HL-60 (cell line): ENCODE data around the gene RAB3C.

Experiments
- DNase-seq, 2 experiments: peaks; one replicate each; pipeline ENCODE4 v3.0.0-alpha.2; 2010 to 2020; ENCODE audit warnings: low read depth in 1 of 2, low spot score in 1 of 2
- H3K27ac ChIP-seq: fragments of 250-450 bp; sonication (Bioruptor Pico); replicated peaks from 2 replicates; pipeline ENCODE4 v1.5.1; 2020; ENCODE audit warnings: mild to moderate bottlenecking, moderate library complexity
- H3K27me3 ChIP-seq: fragments of 250-450 bp; sonication (Bioruptor Pico); 2 replicates; pipeline ENCODE4 v1.5.1; 2021; ENCODE audit warnings: mild to moderate bottlenecking, moderate library complexity; ENCODE audit not compliant: insufficient read depth, poor library complexity, severe bottlenecking
- H3K4me3 ChIP-seq: replicated peaks from 2 replicates; pipeline ENCODE4 v1.5.1; 2011; ENCODE audit warnings: mild to moderate bottlenecking, control low read depth, low read length; ENCODE audit not compliant: insufficient read depth
- GABPA ChIP-seq: IDR thresholded peaks from 2 replicates; pipeline ENCODE4 v1.6.1; 2012; ENCODE audit warnings: low read depth
- POLR2AphosphoS5 ChIP-seq: IDR thresholded peaks from 2 replicates; pipeline ENCODE4 v1.6.1; 2012; ENCODE audit warnings: low read depth
- SPI1 ChIP-seq: IDR thresholded peaks from 2 replicates; pipeline ENCODE4 v1.6.1; 2012; ENCODE audit warnings: low read depth, mild to moderate bottlenecking, borderline replicate concordance
- TF ChIP-seq, protein P1 (sequence below): IDR thresholded peaks from one replicate; pipeline ENCODE4 v1.5.1; 2011; ENCODE audit warnings: low read length, control low read depth, inconsistent platforms; ENCODE audit not compliant: insufficient read depth
- TF ChIP-seq, protein P2 (sequence below): IDR thresholded peaks from 2 replicates; pipeline ENCODE4 v1.6.1; 2012; ENCODE audit warnings: low read depth; ENCODE audit not compliant: insufficient replicate concordance

Gene RAB3C

DNA sequence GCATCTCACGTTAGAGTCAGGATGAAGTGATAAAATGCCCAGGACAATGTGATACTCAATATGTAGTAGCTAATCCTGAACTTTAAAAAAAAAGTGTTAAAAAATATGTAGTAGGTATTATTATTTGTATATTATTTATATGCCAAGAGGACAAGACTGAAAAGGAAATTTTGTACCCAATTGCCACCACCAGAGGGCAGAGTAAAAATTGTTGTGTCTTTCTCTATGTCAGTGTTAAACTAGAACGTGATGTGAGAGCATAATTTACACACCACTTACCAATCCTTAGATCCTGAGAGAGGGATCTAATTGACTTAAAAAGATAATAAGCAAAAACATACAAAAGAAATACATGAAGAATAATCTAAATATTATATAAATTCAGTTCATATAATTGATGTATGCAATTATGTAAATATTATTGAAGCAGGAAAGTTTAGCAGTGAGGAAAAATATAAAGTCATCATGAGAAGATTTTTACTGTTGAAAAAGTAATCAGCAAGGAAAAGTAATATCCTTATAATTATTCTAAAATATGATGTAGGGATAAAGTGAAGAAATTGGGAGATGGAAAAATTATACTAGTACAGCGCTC, 288.9 kb downstream of the RAB3C start:
- peak in 1 of 2 experiments; percentile 16 for DNase-seq
- TF ChIP-seq SPI1, result no peak
- TF ChIP-seq, protein P1, sequence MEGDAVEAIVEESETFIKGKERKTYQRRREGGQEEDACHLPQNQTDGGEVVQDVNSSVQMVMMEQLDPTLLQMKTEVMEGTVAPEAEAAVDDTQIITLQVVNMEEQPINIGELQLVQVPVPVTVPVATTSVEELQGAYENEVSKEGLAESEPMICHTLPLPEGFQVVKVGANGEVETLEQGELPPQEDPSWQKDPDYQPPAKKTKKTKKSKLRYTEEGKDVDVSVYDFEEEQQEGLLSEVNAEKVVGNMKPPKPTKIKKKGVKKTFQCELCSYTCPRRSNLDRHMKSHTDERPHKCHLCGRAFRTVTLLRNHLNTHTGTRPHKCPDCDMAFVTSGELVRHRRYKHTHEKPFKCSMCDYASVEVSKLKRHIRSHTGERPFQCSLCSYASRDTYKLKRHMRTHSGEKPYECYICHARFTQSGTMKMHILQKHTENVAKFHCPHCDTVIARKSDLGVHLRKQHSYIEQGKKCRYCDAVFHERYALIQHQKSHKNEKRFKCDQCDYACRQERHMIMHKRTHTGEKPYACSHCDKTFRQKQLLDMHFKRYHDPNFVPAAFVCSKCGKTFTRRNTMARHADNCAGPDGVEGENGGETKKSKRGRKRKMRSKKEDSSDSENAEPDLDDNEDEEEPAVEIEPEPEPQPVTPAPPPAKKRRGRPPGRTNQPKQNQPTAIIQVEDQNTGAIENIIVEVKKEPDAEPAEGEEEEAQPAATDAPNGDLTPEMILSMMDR, result no peak
- TF ChIP-seq POLR2AphosphoS5, result no peak
- TF ChIP-seq GABPA, result no peak
- TF ChIP-seq, protein P2, sequence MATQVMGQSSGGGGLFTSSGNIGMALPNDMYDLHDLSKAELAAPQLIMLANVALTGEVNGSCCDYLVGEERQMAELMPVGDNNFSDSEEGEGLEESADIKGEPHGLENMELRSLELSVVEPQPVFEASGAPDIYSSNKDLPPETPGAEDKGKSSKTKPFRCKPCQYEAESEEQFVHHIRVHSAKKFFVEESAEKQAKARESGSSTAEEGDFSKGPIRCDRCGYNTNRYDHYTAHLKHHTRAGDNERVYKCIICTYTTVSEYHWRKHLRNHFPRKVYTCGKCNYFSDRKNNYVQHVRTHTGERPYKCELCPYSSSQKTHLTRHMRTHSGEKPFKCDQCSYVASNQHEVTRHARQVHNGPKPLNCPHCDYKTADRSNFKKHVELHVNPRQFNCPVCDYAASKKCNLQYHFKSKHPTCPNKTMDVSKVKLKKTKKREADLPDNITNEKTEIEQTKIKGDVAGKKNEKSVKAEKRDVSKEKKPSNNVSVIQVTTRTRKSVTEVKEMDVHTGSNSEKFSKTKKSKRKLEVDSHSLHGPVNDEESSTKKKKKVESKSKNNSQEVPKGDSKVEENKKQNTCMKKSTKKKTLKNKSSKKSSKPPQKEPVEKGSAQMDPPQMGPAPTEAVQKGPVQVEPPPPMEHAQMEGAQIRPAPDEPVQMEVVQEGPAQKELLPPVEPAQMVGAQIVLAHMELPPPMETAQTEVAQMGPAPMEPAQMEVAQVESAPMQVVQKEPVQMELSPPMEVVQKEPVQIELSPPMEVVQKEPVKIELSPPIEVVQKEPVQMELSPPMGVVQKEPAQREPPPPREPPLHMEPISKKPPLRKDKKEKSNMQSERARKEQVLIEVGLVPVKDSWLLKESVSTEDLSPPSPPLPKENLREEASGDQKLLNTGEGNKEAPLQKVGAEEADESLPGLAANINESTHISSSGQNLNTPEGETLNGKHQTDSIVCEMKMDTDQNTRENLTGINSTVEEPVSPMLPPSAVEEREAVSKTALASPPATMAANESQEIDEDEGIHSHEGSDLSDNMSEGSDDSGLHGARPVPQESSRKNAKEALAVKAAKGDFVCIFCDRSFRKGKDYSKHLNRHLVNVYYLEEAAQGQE, result no peak
- H3K27me3 ChIP-seq, result no peaks in the 10 kb centered on the region
- no peak overlapping the region for H3K4me3 ChIP-seq
- no peak overlapping the region for H3K27ac ChIP-seq

DNA sequence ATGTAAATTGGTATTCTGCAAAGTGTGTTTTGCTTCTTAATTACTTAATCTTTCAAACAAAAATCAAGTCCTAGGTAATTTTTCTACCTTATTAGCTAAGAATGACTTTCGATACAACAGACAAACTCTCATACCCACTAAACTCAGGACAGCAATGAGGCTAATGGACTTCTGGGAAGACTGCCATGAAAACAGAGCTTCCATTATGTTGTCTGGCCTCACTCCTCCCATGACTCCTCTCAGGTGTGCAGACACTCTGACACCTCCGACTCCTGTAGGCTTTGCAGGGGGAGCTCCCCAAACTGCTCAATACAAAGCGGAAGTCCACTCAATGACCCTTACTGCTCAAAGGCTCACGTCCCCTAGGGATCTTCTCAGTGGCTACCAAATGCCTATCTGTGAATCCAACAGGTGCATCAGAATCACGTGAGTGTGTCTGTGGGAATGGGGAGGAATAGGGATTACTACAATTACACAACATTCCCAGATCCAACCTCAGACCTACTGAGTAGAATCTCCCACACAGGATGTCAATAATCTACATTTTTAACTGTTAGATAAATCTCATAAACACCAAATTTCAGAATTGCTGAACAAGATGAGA, 289.9 kb downstream of the RAB3C start:
- no peak overlapping the region for H3K4me3 ChIP-seq

DNA sequence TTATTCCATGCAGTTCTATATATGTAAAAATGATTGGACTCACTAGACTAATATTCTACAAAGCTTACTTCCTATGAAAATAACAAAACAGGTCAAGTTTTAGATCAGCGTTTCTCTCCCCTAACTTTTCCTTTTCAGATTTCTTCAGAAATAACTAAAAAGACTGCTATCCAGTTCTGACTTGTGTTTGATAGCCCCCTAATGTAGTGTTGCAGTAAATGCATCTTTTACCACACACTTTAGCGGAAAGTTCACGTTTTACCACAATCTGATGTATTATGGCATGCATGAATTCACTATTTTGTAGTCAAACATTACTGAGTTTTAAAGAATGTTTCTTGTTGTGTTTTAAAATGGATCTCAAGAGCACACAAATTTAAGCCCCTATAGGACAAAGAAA, 292.7 kb downstream of the RAB3C start:
- no peaks in the 10 kb centered on the region for H3K27me3 ChIP-seq
- DNase-seq, result no peak
- no peak overlapping the region for H3K27ac ChIP-seq
- no peak overlapping the region for H3K4me3 ChIP-seq
- TF ChIP-seq, protein P2, result no peak
- no peak for TF ChIP-seq POLR2AphosphoS5

More for the DNA sequence above, 289.9 kb downstream of the RAB3C start:
- no peak overlapping the region for H3K27ac ChIP-seq
- no peaks in the 10 kb centered on the region for H3K27me3 ChIP-seq
- TF ChIP-seq, protein P1, result no peak
- DNase-seq, result no peak

DNA sequence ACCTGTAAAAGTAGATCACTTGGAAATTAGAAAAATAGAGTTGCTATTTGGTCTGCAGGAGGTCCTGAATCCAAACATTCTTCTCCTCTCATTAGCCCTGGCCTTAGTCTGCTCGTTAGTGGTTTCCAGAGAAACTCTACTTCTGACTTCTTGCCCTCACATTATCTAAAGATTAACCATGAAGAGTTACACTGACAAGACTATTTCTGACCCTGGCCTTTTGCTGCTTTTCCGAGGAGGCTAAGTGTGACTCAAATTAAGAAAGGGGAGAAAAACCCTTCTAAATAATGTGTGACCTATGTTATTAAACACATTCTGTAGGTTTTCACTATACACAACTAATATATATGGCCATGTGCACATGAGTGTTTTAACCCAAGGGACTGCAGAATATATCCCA, 302.4 kb downstream of the RAB3C start:
- DNase-seq, result no peak
- Histone ChIP-seq H3K4me3 (no peak overlapping the region), H3K27me3 (no peaks in the 10 kb centered on the region), H3K27ac (no peak overlapping the region)
- no peak for TF ChIP-seq SPI1
- TF ChIP-seq, protein P1, result no peak
- no peak for TF ChIP-seq POLR2AphosphoS5
- TF ChIP-seq GABPA, result no peak
- TF ChIP-seq, protein P2, result no peak
